ENCODE measurements around the gene CDKN2A.
A peak's percentile ranks its signal among the peaks of the same experiment; 100 is the strongest.

Gene CDKN2A

GRCh38 chr9:21941337-21941995 lies 52.7 kb downstream of the CDKN2A start:
- no peak for DNase-seq (ENCODE audit: low read depth)

DNA sequence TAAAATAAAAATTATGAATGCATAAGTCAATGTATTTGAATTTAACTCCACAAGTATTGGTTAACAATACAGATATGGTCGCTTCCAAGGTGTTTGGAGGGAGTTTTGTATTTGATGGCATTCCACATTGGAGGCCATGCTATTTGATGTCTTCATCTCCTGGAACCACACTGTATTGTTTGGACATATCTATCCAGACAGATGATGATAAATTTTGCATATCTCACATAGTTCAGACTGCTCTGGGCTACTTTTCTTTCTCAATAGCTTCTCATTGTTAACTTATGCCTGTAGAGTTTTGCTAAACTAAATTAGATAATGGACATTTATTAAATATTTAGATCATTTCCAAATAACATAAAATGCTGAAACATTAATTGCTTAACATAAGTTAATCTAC lies 58.0 kb downstream of the CDKN2A start:
- no peak for DNase-seq (ENCODE audit: low read depth)

DNA sequence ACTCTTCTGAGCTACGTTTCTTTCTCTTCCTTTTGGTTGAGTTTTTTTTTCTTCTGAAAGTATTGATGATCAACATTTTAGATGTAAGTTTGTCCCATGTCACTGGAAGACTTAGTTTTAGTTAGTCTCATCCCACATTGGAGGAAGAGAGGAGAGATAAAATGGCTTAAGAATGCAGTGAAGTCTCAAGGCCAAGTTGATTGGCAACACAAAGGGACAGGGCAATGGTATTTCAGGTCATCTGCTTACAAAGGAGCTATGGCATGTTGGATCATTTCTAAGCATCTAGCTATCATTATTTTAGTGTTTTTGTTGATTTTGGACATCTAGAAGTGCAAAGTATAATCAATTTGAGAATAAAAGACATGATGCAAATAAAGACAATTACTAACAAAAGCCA lies 58.6 kb downstream of the CDKN2A start:
- DNase-seq (ENCODE audit: low read depth): no peak

GRCh38 chr9:21933865-21934264 lies 60.3 kb downstream of the CDKN2A start:
- DNase-seq (ENCODE audit: low read depth): peak; percentile 59

GRCh38 chr9:21933281-21933680 lies 60.9 kb downstream of the CDKN2A start:
- no peak for DNase-seq (ENCODE audit: low read depth)

DNA sequence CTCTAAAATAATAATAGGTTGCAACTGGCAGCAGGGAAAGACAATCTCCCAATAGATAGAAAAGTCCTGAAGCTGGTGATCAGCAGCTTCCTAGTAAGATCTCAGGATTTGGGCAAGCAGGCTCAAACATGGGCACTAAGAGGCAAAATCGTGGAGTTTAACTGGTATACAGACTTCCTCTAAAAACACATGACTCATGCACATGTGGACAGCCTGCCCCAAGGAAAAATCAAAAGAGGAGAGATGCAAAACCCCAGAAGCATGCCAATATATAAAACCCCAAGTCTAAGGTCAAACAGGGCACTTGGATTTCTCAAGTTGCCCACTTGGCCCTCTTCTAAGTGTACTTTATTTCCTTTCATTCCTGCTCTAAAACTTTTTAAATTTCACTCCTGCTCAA lies 62.8 kb downstream of the CDKN2A start:
- DNase-seq (ENCODE audit: low read depth): peak; percentile 39

DNA sequence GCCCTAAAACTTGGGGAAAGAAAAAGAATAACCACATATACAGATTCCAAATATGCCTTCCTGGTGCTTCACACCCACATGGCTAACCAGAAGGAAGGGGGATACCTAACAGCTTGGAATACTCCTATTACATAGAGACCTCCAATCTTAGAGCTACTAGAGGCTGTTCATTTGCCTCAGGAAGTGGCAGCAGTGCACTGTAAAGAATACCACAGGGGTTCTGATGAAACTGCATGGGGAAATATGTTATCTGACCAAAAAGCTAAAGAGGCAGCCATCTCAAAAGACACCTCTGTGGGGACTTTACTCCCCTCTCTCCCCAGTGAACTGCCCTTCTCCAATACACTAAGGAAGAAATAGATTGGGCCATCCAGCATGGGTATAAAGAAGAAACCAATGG lies 66.4 kb downstream of the CDKN2A start:
- DNase-seq (ENCODE audit: low read depth): no peak

DNA sequence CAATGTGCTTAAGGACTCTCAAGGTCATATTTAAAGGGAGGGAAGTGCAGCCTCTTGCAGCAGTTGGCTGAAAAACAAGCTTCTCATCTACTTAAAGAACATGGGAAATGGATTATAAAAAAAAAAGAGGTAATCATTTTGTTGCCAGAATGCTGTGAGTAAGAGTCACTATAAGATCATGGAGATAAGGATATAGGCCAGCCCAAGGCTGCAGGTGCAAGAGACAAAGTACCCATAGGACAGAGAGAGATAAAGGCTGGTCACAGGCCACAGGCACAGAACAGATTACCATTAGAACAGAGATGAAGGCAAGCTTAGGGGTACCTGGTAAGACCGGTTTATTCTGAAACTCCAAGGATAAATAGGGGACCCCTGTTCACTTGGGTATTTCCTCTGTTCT lies 70.5 kb downstream of the CDKN2A start:
- DNase-seq (ENCODE audit: low read depth): no peak

- peak; percentile 94 for DNase-seq (ENCODE audit: low read depth)
Observed at GRCh38 chr9:21919377-21920362, 74.5 kb downstream of the CDKN2A start.

All from ELR (cell line).